Measurements from ENCODE around the gene RAP1GAP.

RAP1GAP gene

DNA sequence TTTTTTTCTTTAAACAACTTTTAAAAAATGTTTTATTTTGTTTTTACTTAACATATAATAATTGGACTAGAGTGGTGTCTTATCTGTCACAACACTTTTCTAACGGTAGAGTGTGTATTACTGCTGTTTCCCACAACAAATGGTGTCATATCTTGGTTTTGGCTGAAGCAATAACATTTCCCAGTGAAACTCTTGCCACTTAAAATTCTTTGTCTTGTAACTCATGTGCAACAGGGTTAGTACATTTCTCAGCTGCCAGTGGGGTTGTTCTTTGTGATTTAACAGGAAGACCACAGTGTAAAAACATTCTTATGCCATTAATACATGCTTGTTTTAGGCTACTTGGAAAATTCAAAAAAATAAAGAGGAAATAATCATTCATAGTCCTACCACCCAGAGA is 116.4 kb downstream of the RAP1GAP start:
- H3K9ac ChIP-seq (ENCODE audit: low read length) = no peak overlapping the region
- no peaks in the 10 kb centered on the region for H3K4me1 ChIP-seq (ENCODE audit: insufficient read depth, low read length)
- H3K36me3 ChIP-seq (ENCODE audit: insufficient read depth, low read length) = no peaks in the 10 kb centered on the region
- no peaks in the 10 kb centered on the region for H3K9me3 ChIP-seq (ENCODE audit: low read length)
- H3K4me3 ChIP-seq (ENCODE audit: low read depth in 1 of 2, low read length in 2 of 2) = no peak overlapping the region
- H3K27me3 ChIP-seq (ENCODE audit: control insufficient read depth in 1 of 2, insufficient read depth in 2 of 2, low read length in 2 of 2) = no peaks in the 10 kb centered on the region
- H3K27ac ChIP-seq (ENCODE audit: low read depth, low read length) = no peak overlapping the region

DNA sequence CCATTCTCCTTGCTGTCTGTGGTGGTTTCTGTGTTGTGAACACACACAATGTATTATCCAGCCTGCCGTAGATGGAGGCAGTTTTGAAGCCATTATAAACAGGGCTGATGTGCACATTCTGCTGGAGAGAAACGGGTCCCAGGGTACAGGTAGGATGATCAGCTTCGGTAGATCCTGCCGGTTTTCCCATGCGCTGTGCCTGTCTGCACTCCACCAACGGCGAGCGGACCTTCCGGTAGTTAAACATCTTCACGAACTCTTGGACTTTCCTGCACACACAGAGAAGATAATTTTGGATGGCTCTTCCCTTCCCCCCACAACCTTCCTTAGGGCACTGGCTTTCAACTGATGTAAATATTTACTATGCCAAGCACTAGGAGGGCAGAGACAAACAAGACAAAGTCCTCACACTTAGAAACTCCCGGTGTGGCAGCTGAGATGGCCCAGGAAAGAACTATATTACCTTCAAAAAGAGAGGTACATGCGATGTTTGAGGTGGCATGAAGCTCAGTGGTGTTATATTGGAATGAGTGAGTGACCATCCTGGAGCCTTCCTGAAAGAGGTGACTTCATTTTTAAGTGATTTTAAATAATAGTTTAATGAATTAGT is 118.2 kb downstream of the RAP1GAP start:
- no peaks in the 10 kb centered on the region for H3K4me1 ChIP-seq (ENCODE audit: insufficient read depth, low read length)
- H3K27ac ChIP-seq (ENCODE audit: low read depth, low read length) = no peak overlapping the region
- H3K9me3 ChIP-seq (ENCODE audit: low read length) = no peaks in the 10 kb centered on the region
- H3K36me3 ChIP-seq (ENCODE audit: insufficient read depth, low read length) = no peaks in the 10 kb centered on the region
- no peaks in the 10 kb centered on the region for H3K27me3 ChIP-seq (ENCODE audit: control insufficient read depth in 1 of 2, insufficient read depth in 2 of 2, low read length in 2 of 2)
- H3K4me3 ChIP-seq (ENCODE audit: low read depth in 1 of 2, low read length in 2 of 2) = no peak overlapping the region
- no peak overlapping the region for H3K9ac ChIP-seq (ENCODE audit: low read length)

DNA sequence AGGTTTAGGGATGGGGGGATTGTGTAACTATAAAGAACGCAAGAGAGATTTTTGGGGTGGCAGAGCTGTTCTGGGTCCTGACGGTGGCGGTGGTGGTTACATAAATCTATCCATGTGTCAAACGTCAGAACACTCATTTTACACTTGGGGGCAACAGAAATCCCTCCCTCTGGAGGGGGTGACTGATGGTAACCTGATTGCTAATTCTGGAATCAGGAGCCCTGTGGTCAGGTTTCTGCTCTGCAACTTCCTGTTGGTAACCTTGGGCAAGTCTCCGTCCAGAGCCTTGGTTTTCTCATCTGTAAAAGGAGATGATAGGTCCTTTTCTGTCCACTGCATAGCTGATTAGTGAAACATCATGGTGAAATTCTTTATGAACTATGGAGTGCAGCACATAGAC is 119.1 kb downstream of the RAP1GAP start:
- Histone ChIP-seq H3K27ac (ENCODE audit: low read depth, low read length) (no peak overlapping the region), H3K4me3 (ENCODE audit: low read depth in 1 of 2, low read length in 2 of 2) (no peak overlapping the region), H3K27me3 (ENCODE audit: control insufficient read depth in 1 of 2, insufficient read depth in 2 of 2, low read length in 2 of 2) (no peaks in the 10 kb centered on the region)

DNA sequence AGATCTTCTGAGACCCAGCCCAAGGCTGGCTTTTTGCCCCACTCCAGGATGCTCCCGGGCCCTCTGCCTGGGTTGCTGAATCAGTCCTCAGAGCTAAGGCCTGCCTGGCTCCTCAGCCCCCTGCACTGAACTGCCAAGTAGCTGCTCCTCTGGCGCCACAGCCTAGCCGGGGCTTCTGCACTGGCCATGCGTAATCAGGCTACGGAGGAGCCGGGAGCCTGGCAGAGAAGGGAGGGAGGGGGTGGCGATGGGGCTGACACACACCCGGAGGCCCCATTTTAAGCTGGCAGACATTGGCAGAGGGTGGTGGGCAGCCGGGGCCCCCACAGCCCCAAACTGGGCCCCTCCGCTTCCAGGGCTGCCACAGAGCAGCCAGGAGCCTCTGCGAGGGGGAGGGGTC is 121.3 kb downstream of the RAP1GAP start:
- H3K27ac ChIP-seq (ENCODE audit: low read depth, low read length) = no peak overlapping the region
- no peak overlapping the region for H3K9ac ChIP-seq (ENCODE audit: low read length)
- H3K4me3 ChIP-seq (ENCODE audit: low read depth in 1 of 2, low read length in 2 of 2) = no peak overlapping the region
- H3K27me3 ChIP-seq (ENCODE audit: control insufficient read depth in 1 of 2, insufficient read depth in 2 of 2, low read length in 2 of 2) = peaks cover 0 to 7% of the 10 kb centered on the region in 2 donors
- no peaks in the 10 kb centered on the region for H3K4me1 ChIP-seq (ENCODE audit: insufficient read depth, low read length)
- no peaks in the 10 kb centered on the region for H3K36me3 ChIP-seq (ENCODE audit: insufficient read depth, low read length)
- no peaks in the 10 kb centered on the region for H3K9me3 ChIP-seq (ENCODE audit: low read length)

More for the DNA sequence above, 119.1 kb downstream of the RAP1GAP start:
- Histone ChIP-seq H3K9ac (ENCODE audit: low read length) (no peak overlapping the region), H3K9me3 (ENCODE audit: low read length) (no peaks in the 10 kb centered on the region), H3K4me1 (ENCODE audit: insufficient read depth, low read length) (no peaks in the 10 kb centered on the region), H3K36me3 (ENCODE audit: insufficient read depth, low read length) (no peaks in the 10 kb centered on the region)

Measured in muscle layer of colon (tissue), 2 donors.